GM21447 (cell line): ENCODE data around the gene AIF1.
A peak's percentile ranks its signal among the peaks of the same experiment; 100 is the strongest.

Experiments
- ATAC-seq: cut with Tn5 transposase; IDR thresholded peaks from one replicate; pipeline ENCODE4 v1.9.1; 2021; ENCODE audit not compliant: unreplicated experiment

The AIF1 gene

DNA sequence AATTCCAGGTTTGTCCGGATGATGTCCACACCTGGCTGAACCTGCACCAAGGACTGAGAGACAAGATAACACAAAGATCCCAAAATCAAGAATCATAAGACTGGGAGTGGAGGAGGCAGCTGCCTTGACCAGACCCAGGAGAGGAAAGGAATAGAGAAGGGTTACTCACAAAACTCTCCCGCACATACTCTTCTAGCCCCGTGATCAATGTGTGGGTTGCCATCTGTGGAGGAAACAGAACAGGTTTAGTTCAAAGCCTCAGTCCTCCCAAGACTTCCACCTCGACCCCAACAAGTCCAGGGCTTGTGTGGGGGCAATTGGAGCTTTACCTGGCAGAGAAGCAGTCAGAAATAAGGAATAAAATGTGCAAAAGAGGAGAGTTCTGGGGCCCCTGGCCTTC, 26.3 kb downstream of the AIF1 start:
- ATAC-seq, result no peak

DNA sequence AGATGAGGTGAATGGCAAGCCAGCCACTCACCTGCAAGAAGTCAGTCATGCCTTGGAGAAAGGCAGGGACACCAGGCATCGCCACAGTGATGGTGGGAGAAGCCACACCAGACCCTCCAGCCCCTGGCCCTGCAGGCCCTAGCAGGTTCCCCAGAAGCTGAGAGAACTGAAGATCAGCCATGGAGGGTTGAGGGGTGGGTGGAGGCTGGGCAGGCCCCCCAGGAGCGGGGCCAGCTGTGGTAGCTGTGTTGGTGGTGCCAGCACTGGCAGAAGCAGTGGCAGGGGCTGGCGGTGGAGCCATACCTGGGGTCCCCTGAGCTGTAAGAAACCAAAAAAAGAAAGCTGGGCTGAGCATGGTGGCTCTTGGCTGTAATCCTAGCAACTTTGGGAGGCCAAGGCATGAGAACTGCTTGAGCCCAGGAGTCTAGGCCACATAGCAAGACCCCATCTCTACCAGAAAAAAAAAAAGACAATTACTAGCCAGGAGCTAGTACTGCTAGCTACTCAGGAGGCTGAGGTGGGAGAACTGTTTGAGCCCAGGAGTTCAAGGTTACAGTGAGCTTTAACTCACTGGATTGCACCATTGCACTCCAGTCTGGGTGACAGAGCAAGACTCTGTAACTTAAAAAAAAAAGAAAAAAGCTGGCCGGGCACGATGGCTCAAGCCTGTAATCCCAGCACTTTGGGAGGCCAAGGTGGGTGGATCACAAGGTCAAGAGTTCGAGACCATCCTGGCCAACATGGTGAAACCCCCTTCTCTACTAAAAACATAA, 27.9 kb downstream of the AIF1 start:
- no peak for ATAC-seq

- ATAC-seq, result no peak
These were observed 28.9 kb downstream of the AIF1 start for GRCh38 chr6:31643818-31644454.

DNA sequence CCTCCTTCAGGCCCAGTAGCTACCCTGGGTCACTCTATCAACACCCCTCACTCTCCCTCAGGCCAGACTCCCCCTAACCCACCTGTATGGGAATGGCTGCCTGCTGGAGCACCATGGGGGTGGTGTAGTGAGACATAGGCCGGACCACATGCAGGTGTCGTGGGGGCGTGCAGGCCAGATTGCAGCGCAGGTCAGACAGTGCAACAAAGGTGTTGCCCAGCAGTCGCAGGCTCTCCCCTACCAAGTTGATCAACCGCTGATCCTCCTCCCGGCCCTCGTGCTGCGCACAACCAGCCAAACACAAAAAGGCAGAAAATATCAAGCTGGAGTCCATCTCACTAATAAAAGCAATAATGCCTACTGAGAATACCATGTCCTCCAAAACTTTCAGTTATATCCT, 30.3 kb downstream of the AIF1 start:
- no peak for ATAC-seq

- peak; percentile 35 for ATAC-seq
These were observed 36.7 kb downstream of the AIF1 start for GRCh38 chr6:31651602-31652191.

DNA sequence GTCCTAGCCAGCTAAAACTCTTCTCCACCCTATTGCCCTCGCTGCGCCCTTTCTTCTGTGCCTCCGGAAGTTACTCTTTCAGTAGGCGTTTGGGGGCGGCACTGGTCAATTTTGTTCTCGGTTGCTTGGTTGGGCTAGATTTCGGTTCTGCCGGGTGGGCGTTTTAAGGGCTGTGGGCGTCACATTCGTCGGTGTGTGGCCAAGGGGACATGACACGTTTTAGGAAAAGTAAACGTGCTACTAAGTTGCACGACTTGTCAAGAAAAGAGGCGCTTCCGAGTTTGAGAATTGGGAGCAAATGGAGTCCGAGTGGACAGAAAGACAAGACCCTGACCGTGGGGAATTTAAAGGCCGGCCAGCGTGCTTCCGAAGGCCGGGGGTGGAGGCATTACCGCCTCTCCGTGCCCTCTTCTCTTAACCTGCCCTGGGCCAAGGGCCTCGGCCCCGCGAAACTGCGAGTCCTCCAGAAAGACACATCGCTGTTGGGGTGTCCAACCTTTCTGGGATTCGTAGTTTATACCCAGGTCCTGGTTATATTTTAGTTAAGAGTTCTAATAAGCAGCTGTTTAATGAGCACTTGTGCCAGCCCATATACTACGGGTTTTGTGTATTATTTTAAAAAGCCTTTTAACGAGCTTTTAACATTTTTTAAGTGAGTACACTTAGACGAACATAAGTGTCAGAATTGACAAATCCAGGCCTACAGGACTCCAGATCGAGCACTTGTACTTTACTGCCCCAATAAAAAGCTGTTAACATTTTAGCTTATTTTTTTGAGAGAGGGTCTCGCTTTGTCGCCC, 38.1 kb downstream of the AIF1 start:
- peak; percentile 67 for ATAC-seq

GRCh38 chr6:31654574-31655348, 39.7 kb downstream of the AIF1 start:
- no peak for ATAC-seq

DNA sequence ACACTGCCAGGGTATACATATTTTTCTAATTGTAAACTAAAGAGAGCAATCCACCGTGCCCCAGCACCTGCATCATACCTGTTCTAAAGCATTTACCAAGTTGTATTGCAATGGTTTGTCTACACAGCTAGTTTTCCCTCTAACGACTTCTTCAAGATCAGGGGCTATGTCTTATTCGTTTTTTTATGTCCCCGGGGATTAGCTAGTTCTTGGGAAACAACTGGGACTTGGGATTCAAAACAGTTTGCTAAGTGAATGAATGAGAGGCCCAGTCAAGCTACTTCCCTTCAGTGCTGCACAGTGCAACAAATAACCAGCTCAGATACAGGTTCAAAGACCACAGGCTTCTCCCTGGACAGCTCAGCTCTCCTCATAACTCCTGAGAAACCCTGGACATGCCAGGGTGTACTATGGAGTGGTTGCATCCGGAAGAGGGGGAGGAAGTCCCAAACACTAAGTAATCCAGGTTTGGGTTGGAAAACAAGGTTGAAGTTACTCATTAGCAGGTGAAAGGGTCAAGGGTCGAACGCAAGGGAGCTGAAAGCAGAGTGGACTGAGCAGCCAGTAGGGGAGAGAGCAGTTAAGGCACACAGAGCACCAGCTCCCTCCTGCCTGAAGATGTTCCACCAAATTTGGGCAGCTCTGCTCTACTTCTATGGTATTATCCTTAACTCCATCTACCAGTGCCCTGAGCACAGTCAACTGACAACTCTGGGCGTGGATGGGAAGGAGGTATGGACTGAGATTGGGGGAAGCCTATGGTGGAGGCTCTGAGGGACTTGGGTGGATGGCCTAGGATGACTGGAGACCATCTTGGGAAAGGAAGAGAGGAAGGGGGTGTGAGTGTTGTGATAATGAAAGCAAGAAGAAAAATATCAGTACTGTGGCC, 40.6 kb downstream of the AIF1 start, which contains the start of gene APOM:
APOM (plus strand) TSS at position 546 of the 889 bp plus-strand sequence; CDS start at position 619, 73 bp downstream.
- ATAC-seq, result no peak

DNA sequence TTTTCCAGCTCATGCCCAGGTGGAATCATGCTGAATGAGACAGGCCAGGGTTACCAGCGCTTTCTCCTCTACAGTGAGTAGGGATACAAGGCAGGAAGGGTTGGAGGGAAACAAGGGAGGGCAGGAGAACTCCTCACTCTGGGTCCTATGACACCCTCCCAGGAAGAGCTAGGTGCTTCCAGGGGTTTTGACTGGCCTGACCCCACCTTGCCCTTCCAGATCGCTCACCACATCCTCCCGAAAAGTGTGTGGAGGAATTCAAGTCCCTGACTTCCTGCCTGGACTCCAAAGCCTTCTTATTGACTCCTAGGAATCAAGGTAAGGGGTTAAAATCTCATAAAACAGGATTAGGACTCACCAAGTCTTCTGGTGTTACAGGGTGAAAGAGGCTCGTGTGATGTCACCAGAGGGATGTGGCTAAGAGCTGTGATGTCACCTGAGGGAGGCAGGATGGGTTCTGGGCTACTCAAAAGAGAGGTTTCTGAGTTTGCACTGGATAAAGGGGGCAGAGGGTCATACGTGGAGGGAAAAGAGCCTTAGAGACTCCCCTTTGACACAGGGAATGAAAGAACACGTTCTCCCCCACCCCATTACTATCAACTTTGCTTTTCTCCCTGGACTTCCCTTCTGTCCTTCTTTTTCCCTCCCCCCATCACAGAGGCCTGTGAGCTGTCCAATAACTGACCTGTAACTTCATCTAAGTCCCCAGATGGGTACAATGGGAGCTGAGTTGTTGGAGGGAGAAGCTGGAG, 42.5 kb downstream of the AIF1 start:
- ATAC-seq, result no peak

- ATAC-seq, result no peak
These were observed 43.2 kb downstream of the AIF1 start for GRCh38 chr6:31658158-31658688.

- no peak for ATAC-seq
These were observed 44.1 kb downstream of the AIF1 start for GRCh38 chr6:31658983-31659648.

GRCh38 chr6:31659649-31660380, 44.8 kb downstream of the AIF1 start:
- no peak for ATAC-seq

GRCh38 chr6:31660381-31661261, 45.6 kb downstream of the AIF1 start, which contains the start of gene C6orf47:
TSS of gene C6orf47 (minus strand) at chr6:31660778. CDS start at chr6:31659947, 831 bp downstream.
- ATAC-seq, result no peak

- ATAC-seq, result no peak
These were observed 46.5 kb downstream of the AIF1 start for GRCh38 chr6:31661262-31662123.

DNA sequence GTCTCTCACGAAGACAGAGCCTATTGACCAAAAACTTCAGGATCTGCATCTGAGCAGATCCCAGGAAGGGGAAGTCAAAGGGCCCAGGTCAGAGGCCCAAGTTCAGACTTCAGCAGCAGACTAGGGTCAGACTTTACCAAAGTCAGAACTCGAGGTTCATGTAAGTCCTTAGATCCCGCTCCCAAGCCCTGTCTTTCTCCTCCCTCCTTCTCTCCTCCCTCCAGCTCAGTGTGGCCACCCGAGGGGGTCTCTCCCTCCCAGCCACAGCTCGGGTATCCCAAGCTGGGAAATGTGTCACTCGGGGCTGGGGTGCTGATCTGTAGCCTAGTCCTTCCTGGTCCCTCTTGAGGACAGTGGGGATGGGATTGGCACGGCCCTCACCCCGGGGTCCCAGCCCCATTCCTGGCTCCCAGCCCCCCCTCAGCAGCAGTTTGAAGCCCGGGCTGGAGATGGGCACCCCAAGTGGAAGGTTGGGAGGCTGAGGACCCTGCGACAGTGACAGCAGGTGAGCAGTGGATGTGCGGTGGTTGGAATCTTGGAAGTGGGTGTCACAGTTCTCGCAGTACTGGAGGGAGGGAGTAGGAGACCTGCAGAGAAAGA, 47.2 kb downstream of the AIF1 start:
- no peak for ATAC-seq
